Nucleus accumbens (tissue), 56 donors: Measurements from ENCODE around the gene RNF146.
"Not testable (repeated sequence)": the region's sequence is repeated elsewhere in the genome, so short reads cannot be mapped to it uniquely, and the experiment has no call there.

Experiments used
- DNase-seq, 56 donors: peaks; one replicate each; lab custom pipeline; 2025; lab: John Stamatoyannopoulos, UW

RNF146 gene

DNA sequence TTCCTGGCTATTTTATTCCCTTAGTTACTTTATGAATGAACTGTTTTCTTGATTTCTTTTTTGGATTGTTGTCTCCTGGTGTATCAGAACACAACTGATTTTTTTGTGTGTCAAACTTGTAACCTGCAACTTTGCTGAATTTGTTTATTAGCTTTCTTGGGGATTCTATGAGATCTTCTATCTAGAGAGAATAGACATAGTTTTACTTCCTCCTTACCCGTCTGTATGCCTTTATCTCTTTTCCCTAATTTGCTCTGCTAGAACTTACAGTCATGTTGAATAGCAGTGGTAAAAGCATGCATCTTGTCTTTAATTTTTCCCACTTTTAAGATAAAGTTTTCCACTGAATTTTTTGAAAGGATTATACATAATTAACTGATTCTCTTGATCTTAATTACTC, 13.2 kb downstream of the RNF146 start:
- DNase-seq, result no peak

DNA sequence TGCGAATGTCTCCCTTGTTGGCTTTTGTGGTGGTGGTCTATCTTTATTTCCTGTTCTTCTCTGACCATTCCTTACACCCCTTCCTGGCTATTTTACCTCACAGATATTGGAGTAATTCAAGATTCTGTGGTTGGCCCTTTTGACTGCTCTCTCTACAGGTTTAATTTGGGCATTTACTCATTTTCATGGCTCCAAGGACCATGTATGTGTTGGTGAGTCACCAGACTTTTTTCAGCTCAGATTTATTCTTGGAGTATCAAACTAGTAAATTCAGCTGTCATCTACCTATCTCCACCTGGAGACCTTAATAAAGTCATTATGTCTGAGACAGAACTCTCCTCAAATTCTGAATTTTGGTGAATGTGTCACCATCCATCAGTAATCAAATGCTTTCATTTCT, 15.5 kb downstream of the RNF146 start:
- no peak for DNase-seq

DNA sequence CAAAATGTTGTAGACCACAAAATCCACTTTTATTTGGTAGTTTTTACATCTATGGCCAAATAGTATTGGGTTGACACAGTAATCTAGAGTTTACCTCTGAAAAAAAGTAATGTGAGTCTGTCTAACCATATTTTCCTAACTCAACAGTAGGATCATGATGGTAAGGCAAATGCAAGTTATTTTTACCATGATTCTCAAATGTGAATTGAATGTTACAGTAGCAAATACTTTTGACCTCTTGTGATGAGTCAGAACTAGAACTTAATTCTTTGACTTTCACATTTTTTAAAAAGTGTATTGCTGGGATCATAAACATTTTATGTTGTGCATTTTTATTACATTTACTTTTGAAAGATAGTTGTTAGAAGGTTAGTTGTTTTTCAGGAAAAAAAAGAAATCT, 22.0 kb downstream of the RNF146 start:
- DNase-seq, result no peak

DNA sequence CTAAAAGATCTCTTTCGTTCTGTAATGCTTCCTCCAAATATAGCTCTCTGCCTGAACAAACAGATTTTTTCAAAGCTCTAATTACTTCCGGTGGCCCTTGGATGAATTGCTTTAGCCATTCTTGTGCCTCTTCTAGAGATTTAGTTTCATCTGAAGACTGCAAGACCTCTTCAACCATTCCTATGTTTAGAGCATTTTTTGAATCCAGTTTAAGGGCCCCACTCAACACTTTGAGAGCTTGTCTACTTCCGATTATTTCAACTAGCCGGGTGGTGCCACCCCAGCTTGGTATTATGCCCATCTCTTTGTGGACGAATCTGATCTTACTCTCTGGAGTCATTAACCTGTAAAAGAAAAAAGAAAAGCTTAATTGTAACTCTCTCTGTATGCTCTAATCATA, 23.3 kb downstream of the RNF146 start:
- no peak for DNase-seq

DNA sequence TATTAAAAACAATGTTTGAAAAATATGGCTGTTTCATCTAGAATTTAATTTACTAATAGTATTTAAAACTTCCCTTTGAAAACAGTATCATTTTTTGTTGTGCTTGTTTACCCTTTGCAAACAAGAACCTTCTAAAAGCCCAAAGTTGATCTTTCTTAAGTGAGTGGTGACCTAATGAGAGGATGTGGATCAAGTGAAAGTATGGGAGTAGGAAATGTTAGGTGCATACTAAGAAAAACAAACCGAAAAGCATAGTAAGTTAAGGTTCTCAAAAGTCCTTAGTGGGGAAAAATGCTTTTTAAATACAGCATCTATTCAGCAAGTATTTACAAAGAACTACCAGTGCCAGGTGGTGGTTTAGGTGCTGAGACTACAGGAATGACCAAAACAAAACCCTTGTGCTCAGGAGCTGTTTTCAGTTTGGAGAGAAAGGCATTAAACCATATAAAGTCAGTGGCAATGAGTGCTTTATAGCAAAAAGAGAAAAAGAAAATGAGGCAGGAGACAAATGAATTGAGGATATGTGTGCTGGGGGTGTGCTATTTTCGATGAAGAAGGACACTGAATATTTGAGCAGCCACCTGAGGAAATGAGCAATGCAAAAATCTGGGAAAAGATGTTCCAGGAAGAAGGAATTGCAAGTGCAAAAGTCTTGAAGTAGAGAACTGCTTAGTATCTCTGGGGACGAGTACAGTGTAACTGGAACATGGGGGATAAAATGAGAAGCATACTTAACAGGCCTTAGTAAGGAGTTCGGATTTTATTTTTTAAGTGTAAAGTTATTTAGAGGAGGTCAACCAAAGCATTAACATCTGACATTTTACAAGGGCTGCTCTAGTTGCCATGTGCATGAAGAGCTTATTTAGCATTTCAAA, 24.0 kb downstream of the RNF146 start:
- DNase-seq, result no peak

DNA sequence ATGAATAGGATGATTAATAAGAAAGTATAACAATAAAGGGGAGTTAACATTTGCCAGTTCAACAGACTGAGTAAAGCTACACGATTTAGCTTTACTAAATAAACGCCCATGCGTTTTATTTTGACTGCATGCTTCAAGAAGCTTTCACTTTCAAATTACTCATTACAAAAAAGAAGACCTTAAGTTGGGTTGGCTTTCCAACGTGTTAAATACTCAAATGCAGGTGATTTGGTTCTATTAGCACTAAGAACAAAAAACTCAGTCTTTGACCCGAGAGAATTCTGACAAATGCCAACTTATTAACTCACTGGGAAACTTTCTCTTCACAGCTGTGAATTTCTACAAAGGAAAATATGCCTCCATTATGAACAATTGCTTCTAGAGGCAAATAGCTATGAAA, 24.8 kb downstream of the RNF146 start:
- DNase-seq, result no peak

DNA sequence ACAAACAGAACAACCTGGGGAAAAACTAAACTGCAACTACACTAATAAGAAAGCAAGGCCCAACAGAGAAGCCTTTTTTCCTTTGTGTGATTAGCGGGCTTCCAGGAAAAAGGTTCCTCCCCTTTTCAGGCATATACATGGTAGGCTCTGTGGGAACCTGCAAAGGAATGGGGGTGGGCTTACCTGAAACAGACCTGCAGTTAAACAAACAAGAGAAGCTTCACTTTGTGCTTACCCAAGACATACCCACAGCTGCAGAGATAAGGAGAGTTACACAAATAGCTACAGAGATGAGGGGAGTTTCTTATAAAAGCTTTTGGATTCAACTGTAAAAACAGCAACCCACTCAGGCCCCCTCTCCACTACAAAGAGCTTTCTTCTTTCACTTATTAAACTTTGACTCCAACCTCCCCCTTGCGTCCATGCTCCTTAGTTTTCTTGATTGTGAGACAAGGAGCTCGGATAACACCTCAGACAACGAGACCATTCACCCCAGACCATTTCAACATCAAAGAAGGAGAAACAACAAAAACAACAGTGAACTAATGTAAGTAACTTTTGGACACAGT, 30.9 kb downstream of the RNF146 start:
- no peak for DNase-seq

DNA sequence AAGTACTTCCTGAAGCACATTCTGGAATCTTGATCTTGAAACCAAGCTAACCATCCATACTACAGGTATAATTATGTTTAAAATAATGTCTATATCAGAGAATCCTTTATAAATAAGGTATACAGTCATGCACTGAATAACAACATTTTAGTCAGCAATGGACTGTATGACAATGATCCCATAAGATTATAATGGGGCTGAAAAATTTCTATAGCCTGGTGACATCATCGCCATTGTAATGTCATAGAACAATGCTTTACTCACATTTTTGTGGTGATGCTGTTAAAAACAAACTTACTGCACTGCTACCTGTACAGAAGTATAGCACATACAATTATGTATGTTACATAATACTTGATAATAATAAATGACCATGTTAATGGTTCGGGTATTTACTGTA, 31.8 kb downstream of the RNF146 start:
- DNase-seq, result no peak

DNA sequence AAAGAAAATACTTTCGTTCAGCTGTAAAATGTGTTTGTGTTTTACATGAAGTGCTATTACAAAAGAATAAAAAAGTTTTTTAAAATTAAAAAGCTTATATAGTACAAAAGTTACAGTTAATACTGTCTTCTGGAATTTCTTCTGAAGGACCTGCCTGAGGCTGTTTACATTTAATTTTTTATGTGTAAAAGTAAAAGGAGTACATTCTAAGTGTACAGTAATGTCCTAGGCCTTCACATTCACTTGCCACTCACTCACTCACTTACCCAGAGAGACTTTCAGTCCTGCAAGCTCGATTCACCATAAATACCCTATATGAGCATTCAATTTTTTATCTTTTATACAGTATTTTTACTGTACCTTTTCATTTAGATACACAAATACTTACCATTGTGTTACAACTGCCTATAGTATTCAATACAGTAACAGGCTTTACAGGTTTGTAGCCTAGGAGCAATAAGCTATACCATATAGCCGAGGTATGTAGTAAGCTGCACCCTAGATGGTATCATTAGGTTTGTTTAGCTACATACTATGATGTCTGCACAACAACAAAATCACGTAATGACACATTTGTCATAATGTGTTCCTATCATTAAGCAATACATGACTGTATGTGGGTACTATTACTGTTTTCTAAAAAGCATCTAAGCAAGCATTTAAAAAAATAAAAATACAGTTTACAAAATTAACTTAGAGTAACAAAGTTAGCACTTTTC, 33.0 kb downstream of the RNF146 start:
- no peak for DNase-seq

DNA sequence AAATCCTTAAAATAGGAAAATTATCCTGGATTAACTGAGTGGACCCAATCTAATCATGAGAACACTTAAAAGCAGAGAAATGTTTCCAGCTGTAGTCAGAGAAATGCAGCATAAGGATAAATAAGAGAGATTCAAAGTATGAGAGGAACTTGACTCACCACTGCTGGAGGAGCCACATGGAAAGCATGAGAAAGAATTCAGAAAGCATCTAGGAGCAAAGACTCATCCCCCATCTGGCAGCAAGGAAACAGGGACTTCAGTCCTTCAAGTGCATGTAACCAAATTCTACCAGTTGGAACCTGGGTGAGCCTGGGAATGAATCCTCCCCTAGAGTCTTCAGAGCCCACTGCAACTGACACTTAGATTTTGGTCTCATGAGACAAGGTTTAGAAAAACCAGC, 33.7 kb downstream of the RNF146 start:
- no peak for DNase-seq

DNA sequence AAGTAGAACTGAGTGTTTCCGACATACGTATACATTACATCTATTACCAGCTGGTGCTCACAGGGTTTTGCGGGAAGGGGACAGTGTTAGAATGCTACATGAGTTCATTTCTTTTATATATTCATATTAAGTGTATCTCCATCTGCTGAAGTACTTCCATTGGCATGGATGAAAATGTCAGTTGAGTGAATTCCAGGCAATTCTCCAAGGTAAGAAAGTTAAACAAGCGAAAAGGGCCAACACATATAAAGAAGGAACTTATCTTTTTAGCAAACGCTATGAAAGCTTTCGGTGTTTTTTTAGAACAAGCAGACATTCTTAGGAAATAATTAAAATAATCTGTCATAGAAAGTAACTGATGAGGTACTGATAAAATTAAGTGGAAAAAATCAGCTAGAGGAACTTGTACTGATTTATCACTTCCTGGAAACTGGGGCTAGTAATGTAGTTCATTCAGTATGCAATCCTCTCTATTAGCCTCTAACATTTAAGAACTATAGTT, 34.6 kb downstream of the RNF146 start:
- no peak for DNase-seq

DNA sequence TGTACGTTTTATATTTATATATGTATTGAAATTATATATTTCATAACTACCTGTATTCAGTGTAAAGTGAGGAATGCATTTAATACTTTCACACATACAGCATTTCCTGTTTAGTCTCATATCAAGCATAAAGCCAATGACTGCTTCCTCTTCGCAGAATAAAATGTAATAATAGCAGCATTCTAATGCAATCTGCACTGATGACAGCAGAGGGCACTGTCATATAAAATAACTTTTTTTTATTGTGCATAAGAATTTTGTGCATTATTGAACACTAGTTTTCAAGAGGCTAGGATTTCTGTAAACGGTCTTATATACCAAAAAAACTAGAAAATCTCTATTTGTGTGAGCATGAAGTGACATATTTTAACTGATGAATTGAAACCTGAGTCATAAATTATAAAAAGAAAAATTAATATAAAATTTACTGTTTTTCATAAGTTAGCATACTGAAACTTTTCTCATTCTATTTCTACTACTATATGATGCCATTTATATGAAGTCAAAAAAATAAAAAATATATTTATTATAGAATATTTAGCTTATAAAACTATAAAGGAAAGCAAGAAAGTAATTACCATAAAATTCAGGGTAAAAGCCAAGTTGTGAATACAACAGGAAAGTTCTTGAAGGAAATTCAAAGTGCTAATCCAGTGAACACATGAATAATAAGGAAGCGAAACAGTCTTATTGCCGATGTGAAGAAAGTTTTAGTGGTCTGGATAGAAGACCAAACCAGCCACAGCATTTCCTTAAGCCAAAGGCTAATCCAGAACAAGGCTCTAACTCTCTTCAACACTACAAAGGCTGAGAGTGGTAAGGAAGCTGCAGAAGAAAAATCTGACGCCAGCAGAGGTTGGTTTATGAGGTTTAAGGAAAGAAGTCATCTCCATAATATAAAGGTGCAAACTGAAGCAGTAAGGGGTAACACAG, 36.3 kb downstream of the RNF146 start:
- DNase-seq, result peak in 2 of 56 donors; percentile 0 to 59

DNA sequence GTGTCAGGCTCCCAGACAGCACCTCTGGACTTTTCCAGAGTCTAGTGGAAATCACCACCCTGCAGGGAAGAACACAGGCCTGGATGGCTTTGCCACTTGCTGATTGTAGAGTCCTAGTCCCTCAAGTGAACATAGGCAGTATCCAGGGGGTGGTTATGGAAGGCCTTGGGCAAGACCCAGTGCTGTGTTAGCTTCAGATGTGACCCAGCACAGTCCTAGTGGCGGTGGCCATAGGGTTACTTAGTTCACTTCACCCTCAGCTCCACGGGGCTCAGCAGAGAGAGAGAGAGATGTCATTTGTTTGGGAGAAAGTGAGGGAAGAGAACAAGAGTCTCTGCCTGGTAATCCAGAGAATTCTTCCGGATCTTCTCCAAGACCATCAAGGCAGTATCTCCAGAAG, 37.3 kb downstream of the RNF146 start:
- DNase-seq, result no peak

DNA sequence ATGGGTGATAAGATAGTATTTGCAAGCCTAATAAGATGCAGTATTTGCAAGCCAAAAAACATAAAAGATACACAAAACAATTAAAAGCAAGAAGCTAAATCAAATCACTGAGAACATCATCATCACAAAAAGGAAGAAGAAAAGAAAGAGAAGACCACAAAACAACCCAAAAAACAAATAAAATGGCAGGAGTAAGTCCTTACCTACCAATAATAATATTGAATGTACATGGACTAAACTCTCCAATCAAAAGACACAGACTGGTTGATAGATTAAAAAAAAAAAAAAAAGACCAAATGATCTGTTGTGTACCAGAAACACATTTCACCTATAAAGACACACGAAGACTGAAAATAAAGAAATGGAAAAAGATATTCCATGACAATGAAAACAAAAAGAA, 39.1 kb downstream of the RNF146 start:
- DNase-seq, result no peak

DNA sequence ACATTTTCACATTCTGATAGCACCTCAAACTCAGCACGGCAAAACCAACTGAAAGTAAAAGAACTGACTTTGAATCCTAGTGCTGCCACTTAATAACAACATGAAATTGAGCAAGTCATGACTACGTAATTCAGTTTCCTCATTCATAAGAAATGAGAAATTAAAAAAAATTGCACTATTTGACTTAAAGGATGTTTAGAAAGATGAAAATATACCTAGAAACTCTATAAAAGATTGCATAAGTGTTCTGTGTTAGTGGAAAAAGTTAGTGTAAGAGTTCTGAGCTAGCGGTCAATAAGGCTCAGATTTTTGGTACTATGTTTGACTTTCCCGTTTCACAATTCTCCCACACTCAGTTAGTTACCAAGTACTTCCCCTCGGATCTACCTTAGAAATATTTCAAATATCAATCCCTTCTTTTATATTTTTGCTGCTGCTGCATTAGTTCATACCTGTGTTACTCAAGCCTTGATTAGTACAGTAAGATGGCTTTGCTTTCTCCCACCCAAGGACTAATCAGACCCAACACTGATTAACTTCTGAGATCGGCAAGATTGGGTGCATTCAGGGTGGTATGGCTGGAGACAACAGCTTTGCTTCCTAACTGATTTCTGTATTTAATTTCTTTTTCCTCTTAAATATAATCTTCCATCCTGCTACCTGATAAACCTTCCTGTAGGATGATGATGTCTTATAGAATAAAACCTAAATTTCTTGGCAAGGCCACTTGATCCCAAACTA, 50.9 kb downstream of the RNF146 start:
- DNase-seq, result no peak

DNA sequence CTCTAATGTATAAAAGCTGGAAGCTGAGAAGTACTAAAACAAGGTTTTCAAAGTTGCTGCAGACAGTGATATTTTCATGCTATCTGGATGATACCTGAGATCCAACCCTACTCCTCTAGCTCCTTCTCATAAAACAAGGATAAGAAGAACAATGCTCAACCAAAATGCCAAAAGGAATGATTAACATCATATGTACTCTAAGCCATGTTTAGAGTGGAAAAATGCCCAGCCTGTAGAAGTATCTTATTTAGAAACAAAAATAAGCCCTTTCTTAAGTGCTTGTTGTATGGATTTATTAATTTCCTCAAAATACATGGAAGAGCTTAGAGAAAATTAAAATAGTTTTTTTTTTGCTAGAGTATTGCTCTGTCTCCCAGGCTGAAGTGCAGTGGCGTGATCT, 53.0 kb downstream of the RNF146 start:
- DNase-seq, result no peak

DNA sequence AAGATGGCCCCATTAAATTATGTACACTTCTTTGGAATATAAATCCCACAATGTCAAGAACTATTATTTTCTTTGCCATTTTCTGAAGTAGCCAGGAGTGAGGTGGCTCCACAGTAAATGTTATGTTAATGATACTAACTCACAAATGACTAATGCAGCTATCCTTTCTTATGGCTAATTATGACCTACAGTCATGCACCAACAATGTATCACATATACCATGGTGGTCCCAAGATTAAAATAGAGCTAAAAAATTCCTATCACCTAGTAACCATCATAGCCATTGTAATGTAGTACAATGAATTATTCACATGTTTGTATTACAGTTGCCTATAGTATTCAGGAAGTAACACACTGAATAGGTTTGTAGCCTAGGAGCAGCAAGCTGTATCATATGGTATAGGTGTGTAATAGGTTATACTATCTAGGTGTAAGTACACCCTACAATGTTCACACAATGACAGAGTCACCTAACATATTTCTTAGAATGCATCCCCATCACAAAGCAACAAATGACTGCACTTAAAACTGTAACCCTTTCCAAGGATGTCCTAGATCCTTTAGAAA, 61.5 kb downstream of the RNF146 start:
- no peak for DNase-seq

DNA sequence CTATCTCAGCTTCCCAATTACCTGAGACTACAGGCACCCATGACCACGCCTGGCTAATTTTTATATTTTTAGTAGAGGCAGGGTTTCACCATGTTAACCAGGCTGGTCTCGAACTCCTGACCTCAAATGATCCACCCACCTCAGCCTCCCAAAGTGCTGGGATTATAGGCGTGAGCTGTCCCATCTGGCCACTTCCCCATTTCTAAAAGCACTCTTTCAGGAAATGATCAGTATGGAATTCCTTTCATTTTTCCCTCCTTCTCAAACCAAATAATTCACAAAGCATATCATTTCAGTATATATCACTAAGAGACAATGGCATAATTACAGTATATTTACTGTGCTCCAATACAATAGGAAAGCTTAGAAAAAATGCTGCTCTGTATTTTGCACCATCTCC, 64.6 kb downstream of the RNF146 start:
- DNase-seq, result not testable (repeated sequence)

DNA sequence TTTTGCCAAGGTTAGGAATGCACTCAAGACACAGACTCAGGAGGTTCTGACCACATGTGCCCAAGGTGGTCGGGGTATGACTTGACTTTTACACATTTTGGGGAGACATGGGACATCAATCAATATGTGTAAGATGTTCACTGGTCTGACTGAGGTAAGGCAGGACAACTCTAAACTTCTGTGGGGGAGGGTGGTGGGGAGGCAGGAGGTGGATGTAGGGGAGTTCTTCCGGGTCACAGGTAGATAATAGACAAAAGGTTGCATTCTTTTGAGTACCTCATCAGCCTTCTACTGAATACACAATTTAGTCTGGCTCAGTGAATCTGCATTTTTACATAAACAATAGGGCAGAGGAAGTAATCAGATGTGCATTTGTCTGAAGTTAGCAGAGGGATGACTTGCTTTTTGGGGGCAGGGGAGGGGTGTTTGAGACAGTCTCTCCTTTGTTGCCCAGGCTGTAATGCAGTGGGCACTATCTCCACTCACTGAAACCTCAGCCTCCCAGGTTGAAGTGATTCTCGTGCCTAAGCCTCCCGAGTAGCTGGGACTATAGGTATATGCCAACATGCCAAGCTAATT, 65.8 kb downstream of the RNF146 start:
- no peak for DNase-seq
